HUES6 (cell line): ENCODE measurements around the gene ACO2.
"Not testable (repeated sequence)": the region's sequence is repeated elsewhere in the genome, so short reads cannot be mapped to it uniquely, and the experiment has no call there.

Experiments used
- H3K27ac ChIP-seq: 2 replicates; pipeline ENCODE4 v1.7.0; 2013; ENCODE audit warnings: low read depth, mild to moderate bottlenecking, low read length, inconsistent platforms
- H3K27me3 ChIP-seq: 2 replicates; pipeline ENCODE4 v1.6.1; 2013; ENCODE audit warnings: low read length; ENCODE audit not compliant: control insufficient read depth, insufficient read depth
- H3K36me3 ChIP-seq: 2 replicates; pipeline ENCODE4 v1.6.1; 2013; ENCODE audit warnings: low read length; ENCODE audit not compliant: control insufficient read depth, insufficient read depth
- H3K4me1 ChIP-seq: 2 replicates; pipeline ENCODE4 v1.6.1; 2013; ENCODE audit warnings: low read length; ENCODE audit not compliant: control insufficient read depth, insufficient read depth
- H3K4me3 ChIP-seq: 2 replicates; pipeline ENCODE4 v1.5.1; 2013; ENCODE audit warnings: low read depth, low read length
- H3K9ac ChIP-seq: one replicate; pipeline ENCODE4 v1.6.1; 2013; ENCODE audit warnings: mild to moderate bottlenecking, low read length
- H3K9me3 ChIP-seq: 2 replicates; pipeline ENCODE4 v1.6.1; 2013; ENCODE audit warnings: low read depth, low read length; ENCODE audit not compliant: control insufficient read depth, insufficient read depth

The ACO2 gene

DNA sequence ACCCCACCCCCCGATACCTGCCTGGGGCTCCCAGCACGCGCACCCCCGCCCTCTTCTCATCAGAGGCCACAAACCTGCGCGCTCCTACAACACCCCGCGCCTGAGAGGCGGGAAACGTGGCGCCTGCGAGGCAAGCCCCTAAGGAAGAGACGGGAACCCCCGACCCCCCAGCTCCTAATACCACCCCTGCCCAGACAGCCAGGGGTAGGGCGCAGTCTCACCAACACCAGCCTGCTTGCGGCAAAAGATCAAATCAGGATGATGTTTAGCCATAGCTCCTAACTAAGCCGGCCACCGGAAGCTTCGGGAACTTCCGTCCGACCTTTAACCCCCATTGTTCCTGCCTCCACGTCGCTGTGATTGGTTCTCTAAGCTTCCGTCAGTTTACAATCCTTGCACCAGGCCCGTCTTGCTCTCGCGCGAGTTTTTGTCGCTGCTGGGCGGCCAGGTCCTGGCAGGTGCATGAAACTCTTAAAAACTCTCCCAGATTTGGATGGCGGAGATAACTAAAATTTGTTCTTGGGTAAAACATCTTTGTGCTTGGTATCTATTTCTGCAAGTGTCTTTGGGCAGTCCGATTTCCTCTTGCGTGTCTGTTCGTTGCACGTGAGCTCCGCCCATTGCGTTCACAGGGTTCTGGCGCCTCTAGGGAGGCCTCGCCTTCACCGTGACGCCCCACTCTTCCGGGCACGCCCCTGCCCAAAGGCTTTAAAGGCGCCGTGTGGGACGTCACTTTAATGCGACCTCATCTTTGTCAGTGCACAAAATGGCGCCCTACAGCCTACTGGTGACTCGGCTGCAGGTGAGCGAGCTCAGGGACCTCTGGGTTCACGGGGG, at the start of gene ACO2, which contains the start of gene PHF5A:
Gene ACO2 (plus strand): TSS at position 737 of the 837 bp plus-strand sequence. CDS start 30 bp downstream, at position 767.
Gene PHF5A (minus strand): TSS at position 312 of the 837 bp plus-strand sequence. CDS start 39 bp downstream, at position 273.
- peaks cover 4% of the 10 kb centered on the region; the same call in 1 of the 2 replicates for H3K4me1 ChIP-seq
- peak within 1 kb of the TSS; percentile 94 for H3K4me3 ChIP-seq
- no peaks in the 10 kb centered on the region for H3K27me3 ChIP-seq
- H3K27ac ChIP-seq, result peak within 1 kb of the TSS; percentile 96
- H3K9ac ChIP-seq, result peak within 1 kb of the TSS; percentile 98
- peaks cover 42% of the 10 kb centered on the region for H3K36me3 ChIP-seq
- H3K9me3 ChIP-seq, result no peaks in the 10 kb centered on the region

DNA sequence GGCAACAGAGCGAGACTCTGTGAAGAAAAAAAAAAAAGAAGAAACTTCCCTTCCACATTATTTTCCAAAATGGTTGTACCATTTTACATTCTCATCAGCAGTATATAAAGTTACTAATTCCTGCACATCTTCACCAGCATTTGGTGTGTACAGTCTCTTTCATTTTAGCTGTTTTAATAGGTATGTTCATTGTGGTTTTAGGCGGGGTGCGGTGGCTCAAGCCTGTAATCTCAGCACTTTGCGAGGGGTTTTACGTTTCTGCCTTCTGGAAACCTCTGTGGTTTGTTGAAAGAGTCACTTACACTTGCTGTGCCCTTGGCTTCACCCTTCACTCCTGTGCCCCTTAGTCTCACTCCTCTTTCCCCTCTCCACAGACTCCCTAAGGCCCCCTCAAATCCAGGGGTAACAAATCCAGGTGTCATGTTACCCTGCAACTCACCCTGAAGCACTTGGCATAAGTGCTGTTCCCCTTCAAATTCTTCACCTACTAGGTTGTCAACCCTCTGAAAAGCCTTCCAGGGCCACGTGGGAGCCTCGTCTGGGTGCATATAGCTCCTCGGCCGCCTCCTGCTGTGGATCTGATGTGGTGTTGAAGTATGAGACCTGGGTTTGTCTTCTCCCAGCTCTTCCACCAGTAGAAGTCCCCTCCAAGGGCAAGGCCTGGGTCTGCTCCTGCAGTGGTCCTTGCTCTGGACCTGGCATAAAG, 43.1 kb upstream of the ACO2 start:
- H3K27me3 ChIP-seq, result no peaks in the 10 kb centered on the region
- no peak overlapping the region for H3K27ac ChIP-seq
- 0 out of 2 replicates have a peak, but pooled peaks cover 2% of the 10 kb centered on the region for H3K36me3 ChIP-seq
- H3K9me3 ChIP-seq, result no peaks in the 10 kb centered on the region
- no peak overlapping the region for H3K4me3 ChIP-seq
- no peak overlapping the region for H3K9ac ChIP-seq
- H3K4me1 ChIP-seq, result no peaks in the 10 kb centered on the region; the same call in 1 of the 2 replicates

DNA sequence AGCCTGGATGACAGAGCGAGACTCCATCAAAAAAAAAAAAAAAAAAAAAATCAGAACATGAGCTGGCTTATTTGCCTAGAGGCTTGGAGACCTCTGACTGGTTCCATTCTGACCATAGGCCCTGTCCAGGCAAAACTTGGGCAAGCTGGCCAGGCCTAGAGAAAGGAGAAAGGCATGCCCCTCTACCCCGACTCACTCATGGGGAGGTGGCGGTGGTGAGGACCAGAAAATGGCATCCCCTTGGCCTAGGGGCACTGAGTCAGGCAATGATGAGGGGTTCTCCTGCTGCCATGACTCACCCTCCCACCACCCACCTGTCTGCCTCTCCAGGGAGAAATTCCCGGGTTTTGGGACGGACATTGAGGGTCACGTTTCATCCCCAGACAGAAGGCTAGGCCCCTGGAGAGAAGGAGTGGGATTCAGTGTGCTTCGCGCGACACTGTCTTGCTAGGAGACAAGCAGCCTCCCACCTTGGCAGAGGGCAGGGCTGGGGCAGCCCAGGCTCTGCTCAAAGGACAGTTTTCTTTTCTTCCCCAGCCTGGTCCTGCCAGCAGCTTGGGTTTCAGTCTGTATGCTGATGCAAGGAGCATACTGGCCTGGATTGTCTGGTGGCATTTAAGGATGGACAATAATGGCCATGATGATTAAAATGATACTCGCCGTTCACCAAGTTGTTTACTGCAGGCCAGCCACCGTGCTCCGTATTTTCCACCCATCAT, 39.5 kb upstream of the ACO2 start:
- Histone ChIP-seq H3K9ac (peak overlapping the region; percentile 2), H3K4me3 (no peak overlapping the region), H3K36me3 (peaks cover 18% of the 10 kb centered on the region), H3K27me3 (no peaks in the 10 kb centered on the region), H3K9me3 (no peaks in the 10 kb centered on the region), H3K27ac (no peak overlapping the region), H3K4me1 (no peaks in the 10 kb centered on the region; the same call in 1 of the 2 replicates)

DNA sequence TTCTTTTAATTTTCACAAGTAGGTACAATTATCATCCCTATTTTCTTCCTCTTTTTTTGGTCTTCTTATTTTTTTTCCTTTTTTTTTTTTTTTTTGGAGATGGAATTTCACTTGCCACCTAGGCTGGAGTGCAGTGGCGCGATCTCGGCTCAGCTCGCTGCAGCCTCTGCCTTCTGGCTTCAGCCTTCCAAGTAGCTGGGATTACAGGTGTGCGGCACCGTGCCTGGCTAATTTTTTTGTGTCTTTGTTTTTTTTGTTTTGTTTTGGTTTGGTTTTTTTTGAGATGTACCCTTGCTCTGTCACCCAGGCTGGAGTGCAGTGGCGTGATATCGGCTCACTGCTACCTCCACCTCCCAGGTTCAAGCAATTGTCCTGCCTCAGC, 39.0 kb upstream of the ACO2 start:
- Histone ChIP-seq H3K9ac (no peak overlapping the region), H3K4me3 (no peak overlapping the region), H3K36me3 (peaks cover 24% of the 10 kb centered on the region), H3K4me1 (no peaks in the 10 kb centered on the region; the same call in 1 of the 2 replicates), H3K27me3 (no peaks in the 10 kb centered on the region), H3K27ac (no peak overlapping the region), H3K9me3 (no peaks in the 10 kb centered on the region)

DNA sequence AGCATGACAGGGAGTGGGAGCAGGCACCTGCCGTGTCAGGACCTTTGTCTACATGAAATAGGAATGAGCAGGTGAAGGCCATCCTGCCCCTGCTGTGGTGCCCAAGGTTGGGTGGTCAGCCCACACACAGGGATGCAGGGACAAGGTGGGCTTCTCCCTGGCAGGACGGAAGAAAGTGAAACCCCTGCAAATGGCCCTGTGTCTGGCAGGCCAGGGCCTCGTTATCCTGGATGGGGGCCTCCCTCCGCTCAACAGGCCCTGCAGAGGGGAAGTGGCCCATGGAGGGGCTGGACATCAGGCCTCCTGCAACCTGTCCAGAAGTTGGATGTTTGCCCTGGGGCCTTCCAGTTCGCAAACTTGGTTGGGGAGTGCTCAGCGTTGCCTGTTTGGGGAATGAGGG, 37.3 kb upstream of the ACO2 start:
- no peaks in the 10 kb centered on the region for H3K9me3 ChIP-seq
- H3K4me1 ChIP-seq, result no peaks in the 10 kb centered on the region; the same call in 1 of the 2 replicates
- no peaks in the 10 kb centered on the region for H3K27me3 ChIP-seq
- no peak overlapping the region for H3K9ac ChIP-seq
- no peak overlapping the region for H3K27ac ChIP-seq
- H3K4me3 ChIP-seq, result no peak overlapping the region
- H3K36me3 ChIP-seq, result peaks cover 41% of the 10 kb centered on the region

DNA sequence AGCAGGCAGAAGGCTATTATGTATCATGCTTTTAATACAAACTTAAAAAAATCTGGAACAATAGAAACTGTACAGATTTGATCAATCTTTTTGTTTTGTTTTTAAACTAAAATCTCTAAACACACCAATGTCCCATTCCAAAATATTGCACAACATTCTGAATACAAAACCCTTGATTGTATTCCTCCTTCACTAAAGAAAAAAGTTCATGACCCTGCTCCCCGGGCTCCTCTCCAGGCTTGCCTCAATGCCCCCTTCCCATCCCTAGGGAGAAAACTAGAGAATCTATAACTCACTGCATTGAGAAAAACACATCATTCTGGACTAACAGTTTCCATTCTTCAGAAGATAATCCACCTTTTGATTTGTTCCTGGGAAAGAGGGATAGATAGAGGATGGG, 35.4 kb upstream of the ACO2 start:
- not testable (repeated sequence) for H3K9me3 ChIP-seq, H3K9ac ChIP-seq, H3K4me1 ChIP-seq, H3K4me3 ChIP-seq, H3K27ac ChIP-seq, H3K27me3 ChIP-seq
- peaks cover 52% of the 10 kb centered on the region for H3K36me3 ChIP-seq

DNA sequence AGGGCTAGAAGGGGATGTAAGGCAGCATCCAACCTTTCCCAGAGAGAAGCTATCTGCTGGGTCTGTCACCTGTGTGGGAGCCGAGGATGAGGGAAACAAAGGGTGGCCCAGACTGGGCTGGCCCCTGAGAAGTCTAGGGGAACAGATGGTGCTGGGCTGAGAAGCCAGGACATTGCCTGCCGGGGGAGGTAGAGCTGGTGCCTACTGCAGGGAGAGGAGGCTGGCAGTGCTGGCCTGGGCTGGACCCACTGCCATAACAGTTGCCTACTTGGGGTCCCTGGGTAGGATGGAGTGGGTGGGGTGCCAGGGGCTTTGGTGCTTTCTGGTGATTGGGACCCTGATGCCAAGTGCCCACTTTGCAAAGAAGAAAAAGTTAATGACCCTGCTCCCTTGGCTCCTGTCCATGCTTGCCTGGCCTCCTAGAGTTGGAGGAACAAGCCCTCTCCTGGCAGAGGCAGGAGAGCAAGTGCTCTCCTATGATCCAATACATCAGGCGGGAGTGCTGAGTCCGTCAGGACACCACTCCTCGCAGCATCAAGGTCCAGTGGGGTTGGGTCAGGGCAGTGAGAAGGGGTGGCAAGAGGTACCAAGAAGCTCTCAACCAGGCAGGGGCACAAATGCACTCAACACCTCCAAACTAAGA, 34.4 kb upstream of the ACO2 start:
- peaks cover 61% of the 10 kb centered on the region for H3K36me3 ChIP-seq
- not testable (repeated sequence) for H3K27me3 ChIP-seq, H3K27ac ChIP-seq, H3K4me1 ChIP-seq, H3K4me3 ChIP-seq, H3K9ac ChIP-seq, H3K9me3 ChIP-seq

DNA sequence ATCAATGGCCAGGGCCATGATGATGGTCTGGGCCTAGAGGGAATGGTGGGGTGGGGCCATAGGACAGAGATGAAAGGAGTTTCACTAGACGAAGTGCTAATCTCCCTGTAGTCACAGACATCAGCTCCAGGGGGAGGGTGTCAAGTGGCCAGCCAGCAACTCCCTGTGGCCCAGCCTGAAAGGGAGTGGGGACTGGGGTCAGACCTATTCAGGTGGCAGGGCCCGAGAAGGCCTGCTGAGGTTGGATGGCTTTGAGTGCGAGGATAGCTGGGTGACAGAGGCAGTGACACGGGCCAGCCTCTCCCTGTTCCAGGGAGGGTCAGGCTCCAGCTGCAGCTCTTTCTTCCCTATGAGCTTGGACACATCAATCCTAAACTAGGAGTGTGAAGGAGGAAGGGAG, 33.4 kb upstream of the ACO2 start:
- Histone ChIP-seq H3K4me1 (no peaks in the 10 kb centered on the region), H3K36me3 (peaks cover 65% of the 10 kb centered on the region), H3K27ac (no peak overlapping the region)

DNA sequence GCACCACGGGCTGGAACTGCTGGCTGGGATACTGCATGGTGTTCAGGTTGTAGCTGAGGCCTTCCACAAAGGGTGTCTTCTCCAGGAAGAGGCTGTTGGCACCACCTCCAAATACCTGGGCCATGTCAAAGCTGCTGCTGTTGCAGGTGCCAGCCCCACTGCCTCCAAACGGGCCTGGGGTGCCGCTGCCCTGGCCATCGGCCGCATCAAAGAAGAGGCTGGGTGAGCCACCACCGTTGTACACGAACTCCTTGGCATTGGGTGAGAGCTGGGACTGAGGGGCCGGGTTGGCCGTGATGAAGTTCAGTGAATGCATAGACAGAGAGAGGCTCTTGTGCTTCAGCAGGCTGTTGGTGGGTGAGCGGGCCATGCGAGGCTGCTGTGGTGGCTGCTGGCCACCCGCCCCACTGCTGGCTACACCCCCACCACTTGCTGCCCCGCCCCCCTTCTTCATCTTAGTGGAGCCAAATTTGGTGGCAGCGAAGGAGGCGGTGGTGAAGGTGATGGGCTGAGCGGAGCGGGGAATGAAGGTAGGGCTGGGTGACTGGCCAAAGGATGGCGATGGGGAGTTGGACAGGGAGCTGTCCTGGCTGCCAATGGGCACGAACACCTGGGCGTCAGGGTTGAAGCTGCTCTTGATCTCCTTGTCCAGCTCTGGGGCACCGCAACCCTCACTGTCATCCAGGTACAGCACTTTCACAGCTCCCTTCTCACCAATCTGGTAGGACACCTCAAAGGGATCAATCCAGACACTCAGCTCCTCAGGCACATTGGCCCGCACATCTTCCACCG, 32.4 kb upstream of the ACO2 start:
- Histone ChIP-seq H3K4me1 (no peaks in the 10 kb centered on the region), H3K36me3 (peaks cover 64% of the 10 kb centered on the region), H3K27me3 (no peaks in the 10 kb centered on the region), H3K9me3 (no peaks in the 10 kb centered on the region), H3K9ac (peak overlapping the region; percentile 10), H3K27ac (no peak overlapping the region), H3K4me3 (no peak overlapping the region)

More for the DNA sequence above, 33.4 kb upstream of the ACO2 start:
- Histone ChIP-seq H3K4me3 (no peak overlapping the region), H3K9me3 (no peaks in the 10 kb centered on the region), H3K9ac (no peak overlapping the region), H3K27me3 (no peaks in the 10 kb centered on the region)

DNA sequence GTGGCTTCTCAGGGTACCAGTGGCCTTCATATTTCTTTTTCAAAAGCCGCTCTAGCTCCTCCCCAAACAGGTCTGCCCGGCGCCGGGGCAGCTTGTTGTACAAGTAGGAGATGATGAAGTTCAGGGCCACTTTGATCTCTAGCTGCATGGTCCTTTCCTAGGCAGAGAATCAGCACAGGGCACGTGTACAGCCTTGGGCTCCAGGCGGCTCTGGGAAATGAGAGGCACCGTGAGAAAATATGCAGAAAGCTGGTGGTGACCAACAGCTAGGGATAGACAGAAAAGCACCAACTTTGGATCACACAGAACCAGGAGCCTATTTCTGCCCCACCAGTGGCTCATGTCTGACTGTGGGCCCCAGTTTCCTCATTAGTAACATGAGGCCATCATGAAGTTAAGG, 31.7 kb upstream of the ACO2 start:
- no peaks in the 10 kb centered on the region for H3K9me3 ChIP-seq

More for the DNA sequence above, 31.7 kb upstream of the ACO2 start:
- no peak overlapping the region for H3K4me3 ChIP-seq
- H3K4me1 ChIP-seq, result no peaks in the 10 kb centered on the region
- H3K9ac ChIP-seq, result no peak overlapping the region
- peaks cover 64% of the 10 kb centered on the region for H3K36me3 ChIP-seq
- H3K27ac ChIP-seq, result no peak overlapping the region
- H3K27me3 ChIP-seq, result no peaks in the 10 kb centered on the region
